Liver (tissue), 9 donors: ENCODE data around the gene IL1RL1. TPM values are rescaled to one million over a fixed set of nuclear protein-coding genes. Genes with fewer than 3 reads are reported as not detected.

Experiments
- DNase-seq: peaks from one replicate; pipeline ENCODE4 v3.0.0-alpha.2; 2017; ENCODE audit warnings: low spot score
- H3K27ac ChIP-seq, 2 donors: one replicate each; pipeline ENCODE4 v1.7.0; 2013; ENCODE audit warnings: inconsistent platforms in 2 of 2, low read length in 2 of 2, control low read depth in 1 of 2, low read depth in 1 of 2, mild to moderate bottlenecking in 1 of 2
- H3K27me3 ChIP-seq, 4 donors: one replicate each; pipeline versions ENCODE4 v1.6.1 to v1.7.0; 2013; ENCODE audit warnings: low read length in 3 of 4, inconsistent platforms in 1 of 4, mild to moderate bottlenecking in 1 of 4, moderate library complexity in 1 of 4; ENCODE audit not compliant: control insufficient read depth in 4 of 4, insufficient read depth in 4 of 4
- H3K36me3 ChIP-seq, 4 donors: one replicate each; pipeline versions ENCODE4 v1.6.1 to v1.7.0; 2013; ENCODE audit warnings: low read length in 3 of 4, mild to moderate bottlenecking in 3 of 4, low read depth in 1 of 4, moderate library complexity in 1 of 4; ENCODE audit not compliant: control insufficient read depth in 4 of 4, insufficient read depth in 3 of 4
- H3K4me1 ChIP-seq, 4 donors: one replicate each; pipeline versions ENCODE4 v1.6.1 to v1.7.0; 2013; ENCODE audit warnings: low read length in 3 of 4, mild to moderate bottlenecking in 3 of 4, moderate library complexity in 1 of 4; ENCODE audit not compliant: control insufficient read depth in 4 of 4, insufficient read depth in 4 of 4
- H3K4me3 ChIP-seq, 3 donors: one replicate each; pipeline versions ENCODE4 v1.6.1 to v1.7.0; 2013; ENCODE audit warnings: low read length in 3 of 3, control low read depth in 1 of 3, low read depth in 1 of 3, mild to moderate bottlenecking in 1 of 3
- H3K9ac ChIP-seq, 2 donors: one replicate each; pipeline ENCODE4 v1.7.0; 2013; ENCODE audit warnings: low read length in 2 of 2, mild to moderate bottlenecking in 2 of 2, moderate library complexity in 2 of 2, control low read depth in 1 of 2, low read depth in 1 of 2
- H3K9me3 ChIP-seq, 4 donors: one replicate each; pipeline versions ENCODE4 v1.6.1 to v1.7.0; 2013; ENCODE audit warnings: low read length in 3 of 4; ENCODE audit not compliant: control insufficient read depth in 4 of 4
- GABPA ChIP-seq, 2 donors: IDR thresholded peaks in 1 of 2; conservative IDR thresholded peaks in 1 of 2; 2 replicates each; pipeline ENCODE4 v1.6.1; 2016; ENCODE audit warnings: antibody characterized with exemption in 2 of 2, mild to moderate bottlenecking in 1 of 2, moderate library complexity in 1 of 2
- HNF4G ChIP-seq: IDR thresholded peaks from 2 replicates; pipeline ENCODE4 v1.6.1; 2016; ENCODE audit warnings: antibody characterized with exemption
- JUND ChIP-seq, 2 donors: IDR thresholded peaks; 2 replicates each; pipeline ENCODE4 v1.6.1; 2016; ENCODE audit warnings: antibody characterized with exemption in 2 of 2
- RAD21 ChIP-seq, 2 donors: IDR thresholded peaks; 2 replicates each; pipeline ENCODE4 v1.6.1; 2016; ENCODE audit warnings: antibody characterized with exemption in 2 of 2, mild to moderate bottlenecking in 2 of 2
- RXRA ChIP-seq, 2 donors: IDR thresholded peaks; 2 replicates each; pipeline ENCODE4 v1.6.1; 2017 to 2018; ENCODE audit warnings: antibody characterized with exemption in 2 of 2, mild to moderate bottlenecking in 1 of 2
- TAF1 ChIP-seq: conservative IDR thresholded peaks from 2 replicates; pipeline ENCODE4 v1.6.1; 2016; ENCODE audit warnings: antibody characterized with exemption, mild to moderate bottlenecking
- YY1 ChIP-seq: IDR thresholded peaks from 2 replicates; pipeline ENCODE4 v1.6.1; 2016; ENCODE audit warnings: antibody characterized with exemption, mild to moderate bottlenecking
- WGBS: extraction: QIAGEN DNeasy Blood & Tissue Kit; methylation state at CpG from one replicate; pipeline ENCODE4 v1.1.7; 2013; 5-methylcytosine and 5-hydroxymethylcytosine counted together
- polyA plus RNA-seq, 2 donors: library from polyadenylated mRNA; stranded (reverse) in 1 of 2; unstranded in 1 of 2; fragments of 200-250 nt in 1 of 2; fragments of >200 nt in 1 of 2; fragmentation: Nextera tagmentation in 1 of 2; extraction: Ambion mirVana in 1 of 2; gene quantifications; one replicate each; pipeline versions ENCODE4 v1.2.1 to v1.2.3, GENCODE V29; 2013 to 2015
- total RNA-seq, 2 donors: library from RNA; depleted of rRNA; stranded (reverse); fragments of >200 nt; gene quantifications; one replicate each; pipeline ENCODE4 v1.2.3, GENCODE V29; 2014
- TF ChIP-seq, protein P1 (sequence below): fragments of 150-350 bp; IDR thresholded peaks from 2 replicates; pipeline ENCODE4 v1.5.1; 2017; ENCODE audit warnings: improper control_type of control experiment, low read depth, low read length; ENCODE audit not compliant: missing input control
- TF ChIP-seq, protein P2 (sequence below): IDR thresholded peaks from 2 replicates; pipeline ENCODE4 v1.6.1; 2016; ENCODE audit warnings: antibody characterized with exemption
- TF ChIP-seq, protein P3 (sequence below): IDR thresholded peaks from 2 replicates; pipeline ENCODE4 v1.6.1; 2016; ENCODE audit warnings: antibody characterized with exemption, mild to moderate bottlenecking
- TF ChIP-seq, protein P4 (sequence below): IDR thresholded peaks from 2 replicates; pipeline ENCODE4 v1.6.1; 2016; ENCODE audit warnings: antibody characterized with exemption
- donor health status: healthy.
- donor health status: healthy.
- donor health status: healthy.
- donor health status: healthy.
- donor health status: healthy.

IL1RL1 gene
- total and polyA plus RNA-seq, 4 donors: 0.75 to 6.2 (median 3.2) TPM

DNA sequence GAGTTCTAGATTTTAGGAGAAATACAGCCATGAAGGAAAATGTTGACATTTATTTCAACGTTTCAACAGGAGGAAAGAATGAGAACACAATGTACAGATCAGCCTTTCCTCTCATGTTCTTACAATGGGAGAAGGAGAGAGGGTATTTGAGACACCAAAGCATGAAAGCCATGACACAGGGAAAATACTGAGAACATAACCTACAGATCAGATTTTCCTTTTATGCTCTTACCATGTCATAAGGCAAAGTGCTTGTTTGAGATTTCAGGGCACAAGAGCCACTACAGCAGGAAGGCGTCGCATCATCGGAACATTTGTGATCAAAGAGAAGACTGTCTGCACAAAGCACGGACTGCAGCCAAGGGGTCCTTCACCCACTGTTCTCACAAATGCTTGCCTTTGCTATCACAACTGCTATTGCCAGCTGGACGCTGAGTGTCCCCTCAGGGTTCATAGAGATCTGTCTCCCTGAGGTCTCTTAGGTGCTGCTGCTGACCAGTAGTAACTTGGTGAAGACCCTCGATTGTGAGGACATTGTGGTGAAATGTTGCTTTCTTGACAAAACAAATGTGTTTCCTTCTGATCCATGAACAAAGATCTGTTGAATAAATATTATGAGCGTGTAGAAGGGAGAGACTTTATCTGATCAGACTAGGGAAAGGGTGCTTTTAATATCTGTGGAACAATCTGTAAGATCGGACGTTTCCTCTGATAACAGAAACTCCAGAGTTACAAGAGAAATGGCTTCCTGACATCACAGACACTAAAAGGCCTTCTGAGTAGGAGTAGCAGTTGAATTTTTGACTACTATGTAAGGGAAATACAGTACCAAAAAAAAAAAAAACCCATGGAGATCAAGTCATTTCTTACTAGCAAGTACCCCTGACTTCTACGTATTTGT lies 6.4 kb upstream of the IL1RL1 start:
- no peak for DNase-seq
- no peak overlapping the region for H3K27ac ChIP-seq
- no peaks in the 10 kb centered on the region for H3K4me1 ChIP-seq
- H3K27me3 ChIP-seq: peaks cover 0 to 13% (median 0%) of the 10 kb centered on the region in 4 donors
- TF ChIP-seq HNF4G (no peak), JUND (IDR thresholded peaks at IDR 0.05) (no peak), TAF1 (no peak), RXRA (IDR thresholded peaks at IDR 0.05) (no peak), RAD21 (IDR thresholded peaks at IDR 0.05) (no peak)
- TF ChIP-seq, protein P1, sequence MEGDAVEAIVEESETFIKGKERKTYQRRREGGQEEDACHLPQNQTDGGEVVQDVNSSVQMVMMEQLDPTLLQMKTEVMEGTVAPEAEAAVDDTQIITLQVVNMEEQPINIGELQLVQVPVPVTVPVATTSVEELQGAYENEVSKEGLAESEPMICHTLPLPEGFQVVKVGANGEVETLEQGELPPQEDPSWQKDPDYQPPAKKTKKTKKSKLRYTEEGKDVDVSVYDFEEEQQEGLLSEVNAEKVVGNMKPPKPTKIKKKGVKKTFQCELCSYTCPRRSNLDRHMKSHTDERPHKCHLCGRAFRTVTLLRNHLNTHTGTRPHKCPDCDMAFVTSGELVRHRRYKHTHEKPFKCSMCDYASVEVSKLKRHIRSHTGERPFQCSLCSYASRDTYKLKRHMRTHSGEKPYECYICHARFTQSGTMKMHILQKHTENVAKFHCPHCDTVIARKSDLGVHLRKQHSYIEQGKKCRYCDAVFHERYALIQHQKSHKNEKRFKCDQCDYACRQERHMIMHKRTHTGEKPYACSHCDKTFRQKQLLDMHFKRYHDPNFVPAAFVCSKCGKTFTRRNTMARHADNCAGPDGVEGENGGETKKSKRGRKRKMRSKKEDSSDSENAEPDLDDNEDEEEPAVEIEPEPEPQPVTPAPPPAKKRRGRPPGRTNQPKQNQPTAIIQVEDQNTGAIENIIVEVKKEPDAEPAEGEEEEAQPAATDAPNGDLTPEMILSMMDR: no peak
- TF ChIP-seq, protein P2, sequence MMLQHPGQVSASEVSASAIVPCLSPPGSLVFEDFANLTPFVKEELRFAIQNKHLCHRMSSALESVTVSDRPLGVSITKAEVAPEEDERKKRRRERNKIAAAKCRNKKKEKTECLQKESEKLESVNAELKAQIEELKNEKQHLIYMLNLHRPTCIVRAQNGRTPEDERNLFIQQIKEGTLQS: no peak
- TF ChIP-seq, protein P3, sequence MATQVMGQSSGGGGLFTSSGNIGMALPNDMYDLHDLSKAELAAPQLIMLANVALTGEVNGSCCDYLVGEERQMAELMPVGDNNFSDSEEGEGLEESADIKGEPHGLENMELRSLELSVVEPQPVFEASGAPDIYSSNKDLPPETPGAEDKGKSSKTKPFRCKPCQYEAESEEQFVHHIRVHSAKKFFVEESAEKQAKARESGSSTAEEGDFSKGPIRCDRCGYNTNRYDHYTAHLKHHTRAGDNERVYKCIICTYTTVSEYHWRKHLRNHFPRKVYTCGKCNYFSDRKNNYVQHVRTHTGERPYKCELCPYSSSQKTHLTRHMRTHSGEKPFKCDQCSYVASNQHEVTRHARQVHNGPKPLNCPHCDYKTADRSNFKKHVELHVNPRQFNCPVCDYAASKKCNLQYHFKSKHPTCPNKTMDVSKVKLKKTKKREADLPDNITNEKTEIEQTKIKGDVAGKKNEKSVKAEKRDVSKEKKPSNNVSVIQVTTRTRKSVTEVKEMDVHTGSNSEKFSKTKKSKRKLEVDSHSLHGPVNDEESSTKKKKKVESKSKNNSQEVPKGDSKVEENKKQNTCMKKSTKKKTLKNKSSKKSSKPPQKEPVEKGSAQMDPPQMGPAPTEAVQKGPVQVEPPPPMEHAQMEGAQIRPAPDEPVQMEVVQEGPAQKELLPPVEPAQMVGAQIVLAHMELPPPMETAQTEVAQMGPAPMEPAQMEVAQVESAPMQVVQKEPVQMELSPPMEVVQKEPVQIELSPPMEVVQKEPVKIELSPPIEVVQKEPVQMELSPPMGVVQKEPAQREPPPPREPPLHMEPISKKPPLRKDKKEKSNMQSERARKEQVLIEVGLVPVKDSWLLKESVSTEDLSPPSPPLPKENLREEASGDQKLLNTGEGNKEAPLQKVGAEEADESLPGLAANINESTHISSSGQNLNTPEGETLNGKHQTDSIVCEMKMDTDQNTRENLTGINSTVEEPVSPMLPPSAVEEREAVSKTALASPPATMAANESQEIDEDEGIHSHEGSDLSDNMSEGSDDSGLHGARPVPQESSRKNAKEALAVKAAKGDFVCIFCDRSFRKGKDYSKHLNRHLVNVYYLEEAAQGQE: no peak
- TF ChIP-seq, protein P4, sequence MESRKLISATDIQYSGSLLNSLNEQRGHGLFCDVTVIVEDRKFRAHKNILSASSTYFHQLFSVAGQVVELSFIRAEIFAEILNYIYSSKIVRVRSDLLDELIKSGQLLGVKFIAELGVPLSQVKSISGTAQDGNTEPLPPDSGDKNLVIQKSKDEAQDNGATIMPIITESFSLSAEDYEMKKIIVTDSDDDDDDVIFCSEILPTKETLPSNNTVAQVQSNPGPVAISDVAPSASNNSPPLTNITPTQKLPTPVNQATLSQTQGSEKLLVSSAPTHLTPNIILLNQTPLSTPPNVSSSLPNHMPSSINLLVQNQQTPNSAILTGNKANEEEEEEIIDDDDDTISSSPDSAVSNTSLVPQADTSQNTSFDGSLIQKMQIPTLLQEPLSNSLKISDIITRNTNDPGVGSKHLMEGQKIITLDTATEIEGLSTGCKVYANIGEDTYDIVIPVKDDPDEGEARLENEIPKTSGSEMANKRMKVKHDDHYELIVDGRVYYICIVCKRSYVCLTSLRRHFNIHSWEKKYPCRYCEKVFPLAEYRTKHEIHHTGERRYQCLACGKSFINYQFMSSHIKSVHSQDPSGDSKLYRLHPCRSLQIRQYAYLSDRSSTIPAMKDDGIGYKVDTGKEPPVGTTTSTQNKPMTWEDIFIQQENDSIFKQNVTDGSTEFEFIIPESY: no peak
- no peaks in the 10 kb centered on the region for H3K9me3 ChIP-seq
- H3K4me3 ChIP-seq: no peak overlapping the region
- 72% methylated on average over 11 of the region's 11 CpGs for WGBS
- no peak overlapping the region for H3K9ac ChIP-seq
- no peaks in the 10 kb centered on the region for H3K36me3 ChIP-seq

DNA sequence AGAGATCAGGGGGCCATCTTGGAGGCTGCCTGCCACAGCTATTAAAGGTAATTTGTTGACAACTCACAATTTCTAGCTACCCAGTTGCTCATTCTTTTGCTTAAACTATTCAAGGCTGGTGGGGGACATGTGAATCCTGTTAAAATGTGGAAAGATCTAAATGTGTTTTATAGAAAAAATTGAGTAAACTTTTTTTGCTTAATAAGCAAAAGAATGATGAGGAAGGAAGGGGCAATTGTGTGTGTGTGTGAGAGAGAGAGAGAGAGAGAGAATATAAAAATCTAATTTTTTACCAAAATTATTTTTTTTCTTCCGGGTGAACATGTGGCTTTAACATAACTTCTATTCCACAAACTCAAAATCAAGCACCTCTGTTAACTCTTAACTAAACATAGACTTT lies 5.2 kb upstream of the IL1RL1 start:
- H3K27ac ChIP-seq: no peak overlapping the region
- no peaks in the 10 kb centered on the region for H3K36me3 ChIP-seq
- H3K9me3 ChIP-seq: no peaks in the 10 kb centered on the region
- H3K9ac ChIP-seq: no peak overlapping the region
- peaks cover 0 to 13% (median 0%) of the 10 kb centered on the region in 4 donors for H3K27me3 ChIP-seq
- WGBS: 52% methylated on average over 1 of the region's 1 CpG
- no peak for DNase-seq
- no peak overlapping the region for H3K4me3 ChIP-seq
- TF ChIP-seq YY1: no peak
- no peak for TF ChIP-seq GABPA (IDR thresholded peaks at IDR 0.05 in 1 of 2, conservative IDR thresholded peaks at IDR 0.05 in 1 of 2)
- H3K4me1 ChIP-seq: no peaks in the 10 kb centered on the region
